ENCODE measurements around the gene TTLL8. TPM values are rescaled to one million over a fixed set of nuclear protein-coding genes. Genes with fewer than 3 reads are reported as not detected.

Gene TTLL8
- total and polyA plus RNA-seq, 2 donors (not counting 1 experiment from before 2014, with no cell fraction given) = not detected

GRCh38 chr22:50045211-50046018, 12.7 kb downstream of the TTLL8 start:
- H3K79me2 ChIP-seq (ENCODE audit: control insufficient read depth, insufficient read depth, low read length) = no peaks in the 10 kb centered on the region
- peaks cover 4% of the 10 kb centered on the region for H3K27me3 ChIP-seq (ENCODE audit: control insufficient read depth, insufficient read depth, low read length)
- no peaks in the 10 kb centered on the region for H4K20me1 ChIP-seq (ENCODE audit: control insufficient read depth, extremely low read depth, insufficient read depth, low read length)
- H3K36me3 ChIP-seq (ENCODE audit: control insufficient read depth, insufficient read depth, low read length) = no peaks in the 10 kb centered on the region
- H3K9me3 ChIP-seq (ENCODE audit: control insufficient read depth, insufficient read depth, low read depth, low read length) = no peaks in the 10 kb centered on the region
- no peak for DNase-seq (ENCODE audit: low read depth in 2 of 2)
- H3K4me2 ChIP-seq (ENCODE audit: extremely low read depth, insufficient read depth, low read length) = no peak overlapping the region
- no peak overlapping the region for H3K27ac ChIP-seq (ENCODE audit: insufficient read depth, low read length)
- no peaks in the 10 kb centered on the region for H3K4me1 ChIP-seq (ENCODE audit: control insufficient read depth, extremely low read depth, insufficient read depth, low read length)
- TF ChIP-seq EZH2 (IDR thresholded peaks at IDR 0.05; ENCODE audit: low read length, missing control alignments) (no peak), CTCF (conservative IDR thresholded peaks at IDR 0.05 in 1 of 2, IDR thresholded peaks at IDR 0.05 in 1 of 2; ENCODE audit: low read depth in 1 of 2, low read length in 2 of 2) (no peak)
- no peak overlapping the region for H3K4me3 ChIP-seq (replicated peaks in 1 of 4; ENCODE audit: control extremely low read depth in 1 of 4, insufficient read depth in 1 of 4, low read depth in 3 of 4, low read length in 4 of 4)
- H2AFZ ChIP-seq (ENCODE audit: low read length) = no peak overlapping the region
- no peak overlapping the region for H3K9ac ChIP-seq (ENCODE audit: insufficient read depth, low read length)

- Histone ChIP-seq H3K9me3 (ENCODE audit: control insufficient read depth, insufficient read depth, low read depth, low read length) (no peaks in the 10 kb centered on the region), H3K27ac (ENCODE audit: insufficient read depth, low read length) (no peak overlapping the region), H3K79me2 (ENCODE audit: control insufficient read depth, insufficient read depth, low read length) (no peaks in the 10 kb centered on the region), H4K20me1 (ENCODE audit: control insufficient read depth, extremely low read depth, insufficient read depth, low read length) (no peaks in the 10 kb centered on the region), H3K4me1 (ENCODE audit: control insufficient read depth, extremely low read depth, insufficient read depth, low read length) (no peaks in the 10 kb centered on the region), H3K36me3 (ENCODE audit: control insufficient read depth, insufficient read depth, low read length) (no peaks in the 10 kb centered on the region), H3K4me2 (ENCODE audit: extremely low read depth, insufficient read depth, low read length) (no peak overlapping the region), H3K4me3 (replicated peaks in 1 of 4; ENCODE audit: control extremely low read depth in 1 of 4, insufficient read depth in 1 of 4, low read depth in 3 of 4, low read length in 4 of 4) (no peak overlapping the region), H3K27me3 (ENCODE audit: control insufficient read depth, insufficient read depth, low read length) (peaks cover 4% of the 10 kb centered on the region), H2AFZ (ENCODE audit: low read length) (no peak overlapping the region), H3K9ac (ENCODE audit: insufficient read depth, low read length) (no peak overlapping the region)
- DNase-seq (ENCODE audit: low read depth in 2 of 2) = no peak
- TF ChIP-seq CTCF (conservative IDR thresholded peaks at IDR 0.05 in 1 of 2, IDR thresholded peaks at IDR 0.05 in 1 of 2; ENCODE audit: low read depth in 1 of 2, low read length in 2 of 2) (no peak), EZH2 (IDR thresholded peaks at IDR 0.05; ENCODE audit: low read length, missing control alignments) (no peak)
Measured at GRCh38 chr22:50044485-50045118, 13.5 kb downstream of the TTLL8 start.

- Histone ChIP-seq H3K36me3 (ENCODE audit: control insufficient read depth, insufficient read depth, low read length) (no peaks in the 10 kb centered on the region), H4K20me1 (ENCODE audit: control insufficient read depth, extremely low read depth, insufficient read depth, low read length) (no peaks in the 10 kb centered on the region), H3K9me3 (ENCODE audit: control insufficient read depth, insufficient read depth, low read depth, low read length) (no peaks in the 10 kb centered on the region), H3K4me1 (ENCODE audit: control insufficient read depth, extremely low read depth, insufficient read depth, low read length) (no peaks in the 10 kb centered on the region), H3K79me2 (ENCODE audit: control insufficient read depth, insufficient read depth, low read length) (no peaks in the 10 kb centered on the region), H3K27me3 (ENCODE audit: control insufficient read depth, insufficient read depth, low read length) (peaks cover 4% of the 10 kb centered on the region), H3K9ac (ENCODE audit: insufficient read depth, low read length) (no peak overlapping the region), H3K4me3 (replicated peaks in 1 of 4; ENCODE audit: control extremely low read depth in 1 of 4, insufficient read depth in 1 of 4, low read depth in 3 of 4, low read length in 4 of 4) (no peak overlapping the region), H3K27ac (ENCODE audit: insufficient read depth, low read length) (no peak overlapping the region), H2AFZ (ENCODE audit: low read length) (no peak overlapping the region), H3K4me2 (ENCODE audit: extremely low read depth, insufficient read depth, low read length) (no peak overlapping the region)
- no peak for DNase-seq (ENCODE audit: low read depth in 2 of 2)
- no peak for TF ChIP-seq EZH2 (IDR thresholded peaks at IDR 0.05; ENCODE audit: low read length, missing control alignments)
- no peak for TF ChIP-seq CTCF (conservative IDR thresholded peaks at IDR 0.05 in 1 of 2, IDR thresholded peaks at IDR 0.05 in 1 of 2; ENCODE audit: low read depth in 1 of 2, low read length in 2 of 2)
Measured at GRCh38 chr22:50041361-50042065, 16.6 kb downstream of the TTLL8 start.

Data from fibroblast of lung (primary cell).